HepG2 (cell line): ENCODE results near the gene TMEM134. TPM values are rescaled to one million over a fixed set of nuclear protein-coding genes. Genes with fewer than 3 reads are reported as not detected.

Experiments
- ARID2 ChIP-seq: sonication (generic); formaldehyde crosslinking; IDR thresholded peaks from 2 replicates; pipeline ENCODE4 v1.8.1; 2022; ENCODE audit warnings: mild to moderate bottlenecking, missing genetic modification reagents, borderline replicate concordance
- KAT8 ChIP-seq: IDR thresholded peaks from 2 replicates; pipeline ENCODE4 v1.6.1; 2016; ENCODE audit warnings: missing genetic modification reagents, missing compliant biosample characterization
- KLF15 ChIP-seq: sonication (generic); formaldehyde crosslinking; IDR thresholded peaks from 2 replicates; pipeline ENCODE4 v1.8.1; 2023; ENCODE audit warnings: borderline replicate concordance, mild to moderate bottlenecking, inconsistent platforms, missing genetic modification reagents, mixed read lengths
- MAFG ChIP-seq: sonication (generic); formaldehyde crosslinking; IDR thresholded peaks from 2 replicates; pipeline ENCODE4 v1.5.1; 2020; ENCODE audit warnings: mild to moderate bottlenecking, missing genetic modification reagents
- NCOR1 ChIP-seq: fragments of 200-600 bp; sonication (generic); IDR thresholded peaks from 2 replicates; pipeline ENCODE4 v1.7.0; 2017; ENCODE audit warnings: antibody characterized with exemption, low read length, borderline replicate concordance
- NFE2 ChIP-seq: sonication (generic); formaldehyde crosslinking; IDR thresholded peaks from 2 replicates; pipeline ENCODE4 v1.4.0; 2020; ENCODE audit warnings: missing genetic modification reagents
- NFE2L2 ChIP-seq: fragments of 150-350 bp; IDR thresholded peaks from 2 replicates; pipeline ENCODE4 v1.6.1; 2014; ENCODE audit warnings: low read length
- NR2C2 ChIP-seq: sonication (generic); formaldehyde crosslinking; IDR thresholded peaks from 2 replicates; pipeline ENCODE4 v1.4.0; 2020; ENCODE audit warnings: missing genetic modification reagents, mild to moderate bottlenecking, moderate library complexity, borderline replicate concordance
- SALL2 ChIP-seq: sonication (generic); formaldehyde crosslinking; IDR thresholded peaks from 2 replicates; pipeline ENCODE4 v1.8.1; 2023; ENCODE audit warnings: mild to moderate bottlenecking, missing genetic modification reagents, inconsistent platforms
- TARDBP ChIP-seq: sonication (generic); formaldehyde crosslinking; IDR thresholded peaks from 2 replicates; pipeline ENCODE4 v1.8.0; 2022; ENCODE audit warnings: mild to moderate bottlenecking, missing genetic modification reagents
- TBX3 ChIP-seq: fragments of 450-650 bp; IDR thresholded peaks from 2 replicates; pipeline ENCODE4 v1.6.1; 2017; ENCODE audit warnings: antibody characterized with exemption, mild to moderate bottlenecking, inconsistent platforms, borderline replicate concordance
- YEATS2 ChIP-seq: sonication (generic); formaldehyde crosslinking; IDR thresholded peaks from 2 replicates; pipeline ENCODE4 v1.4.0; 2020; ENCODE audit warnings: missing genetic modification reagents, borderline replicate concordance
- ZBTB7A ChIP-seq: sonication (generic); formaldehyde crosslinking; IDR thresholded peaks from 2 replicates; pipeline ENCODE4 v1.8.0; 2022; ENCODE audit warnings: mild to moderate bottlenecking, missing genetic modification reagents
- ZMYM4 ChIP-seq: sonication (generic); formaldehyde crosslinking; IDR thresholded peaks from 2 replicates; pipeline ENCODE4 v1.8.1; 2023; ENCODE audit warnings: mild to moderate bottlenecking, missing genetic modification reagents
- ZNF256 ChIP-seq: sonication (generic); formaldehyde crosslinking; conservative IDR thresholded peaks from 2 replicates; pipeline ENCODE4 v1.4.0; 2020; ENCODE audit warnings: missing genetic modification reagents
- ZNF263 ChIP-seq: sonication (generic); formaldehyde crosslinking; IDR thresholded peaks from 2 replicates; pipeline ENCODE4 v1.4.0; 2020; ENCODE audit warnings: missing genetic modification reagents
- ZNF337 ChIP-seq: sonication (generic); formaldehyde crosslinking; IDR thresholded peaks from 2 replicates; pipeline ENCODE4 v1.5.1; 2020; ENCODE audit warnings: missing genetic modification reagents, low read depth, mild to moderate bottlenecking, borderline replicate concordance
- ZNF33B ChIP-seq: sonication (generic); formaldehyde crosslinking; IDR thresholded peaks from 2 replicates; pipeline ENCODE4 v1.5.1; 2020; ENCODE audit warnings: mild to moderate bottlenecking, missing genetic modification reagents
- ZNF564 ChIP-seq: sonication (generic); formaldehyde crosslinking; IDR thresholded peaks from 2 replicates; pipeline ENCODE4 v1.8.1; 2023; ENCODE audit warnings: mild to moderate bottlenecking, missing genetic modification reagents
- ZNF605 ChIP-seq: sonication (generic); formaldehyde crosslinking; IDR thresholded peaks from 2 replicates; pipeline ENCODE4 v1.8.0; 2022; ENCODE audit warnings: mild to moderate bottlenecking, missing genetic modification reagents
- polyA plus RNA-seq, 8 experiments: library from polyadenylated mRNA; depleted of rRNA in 3 of 8; stranded (reverse) in 7 of 8; unstranded in 1 of 8; fragments of >200 nt; fragmentation: Illumina TruSeq in 4 of 8; extraction: Trizol in 4 of 8; gene quantifications; 2 replicates each; pipeline versions ENCODE4 v1.2.1 to v1.2.3, GENCODE V29; 2011 to 2016; ENCODE audit warnings: low read depth in 4 of 8, missing spikeins in 1 of 8, mixed read lengths in 1 of 8; ENCODE audit not compliant: insufficient read depth in 1 of 8
- total RNA-seq, 5 experiments: library from RNA; depleted of rRNA; stranded (reverse); fragments of >200 nt; fragmentation: Illumina TruSeq; extraction: Trizol; gene quantifications; 2 replicates each; pipeline ENCODE4 v1.2.3, GENCODE V29; 2016; ENCODE audit warnings: low read depth in 1 of 5
- TF ChIP-seq, protein P1 (sequence below): sonication (generic); formaldehyde crosslinking; IDR thresholded peaks from 2 replicates; pipeline ENCODE4 v1.4.0; 2020; ENCODE audit warnings: mild to moderate bottlenecking, missing genetic modification reagents
- TF ChIP-seq, protein P2 (sequence below): sonication (generic); formaldehyde crosslinking; IDR thresholded peaks from 2 replicates; pipeline ENCODE4 v1.4.0; 2020; ENCODE audit warnings: missing genetic modification reagents
- TF ChIP-seq, protein P3 (sequence below): sonication (generic); formaldehyde crosslinking; IDR thresholded peaks from 2 replicates; pipeline ENCODE4 v1.4.0; 2020; ENCODE audit warnings: mild to moderate bottlenecking, missing genetic modification reagents

Gene TMEM134
- total and polyA plus RNA-seq, 2 of the 13 experiments (the other 11 are each of a cell fraction or from before 2014, with no cell fraction given): 6.9 to 26.9 TPM

DNA sequence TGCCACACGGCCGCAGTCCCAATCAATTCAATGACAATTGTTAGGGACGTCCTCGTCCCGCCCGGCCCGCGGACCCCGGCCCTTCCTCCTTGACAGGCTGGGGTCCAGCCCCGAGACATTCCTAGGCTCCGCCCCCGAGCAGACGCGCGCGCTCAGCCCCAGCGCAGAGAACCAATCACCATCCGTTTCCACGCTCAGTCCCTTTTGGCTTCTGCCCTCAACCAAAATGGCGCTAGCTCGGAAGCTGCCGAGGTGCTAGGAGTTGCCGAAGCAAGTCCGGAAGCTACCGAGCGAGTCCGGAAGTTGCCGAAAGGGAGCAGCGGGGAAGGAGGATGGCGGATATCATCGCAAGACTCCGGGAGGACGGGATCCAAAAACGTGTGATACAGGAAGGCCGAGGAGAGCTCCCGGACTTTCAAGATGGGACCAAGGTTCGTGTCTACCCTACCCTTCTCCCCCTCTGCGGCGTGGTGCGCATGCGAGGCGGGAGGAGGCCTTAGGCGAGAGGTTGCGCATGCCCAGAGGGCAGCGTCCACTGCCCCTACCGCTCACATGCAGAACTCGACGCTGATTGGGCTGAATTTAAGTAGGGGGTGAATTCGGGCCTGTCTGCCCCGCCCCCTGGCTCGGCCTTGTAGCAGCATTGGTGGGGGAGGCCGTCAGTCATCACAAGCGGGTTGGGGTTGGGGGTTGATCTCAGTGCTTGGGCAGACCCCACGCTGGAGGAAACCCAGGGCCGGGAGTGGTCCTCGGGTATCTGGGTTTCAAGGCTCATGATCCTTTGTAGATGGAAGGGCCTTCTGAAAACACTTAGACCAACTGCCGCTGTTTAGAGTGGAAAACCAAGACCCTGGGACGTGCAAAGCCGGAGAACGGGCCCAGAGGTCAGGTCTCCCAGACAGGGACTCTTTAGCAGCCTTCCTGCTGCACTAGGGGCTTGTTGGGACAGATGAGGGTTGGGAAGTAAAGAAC, 14.1 kb upstream of the TMEM134 start, which contains the start of gene AIP (continued):
- TF ChIP-seq, protein P1, sequence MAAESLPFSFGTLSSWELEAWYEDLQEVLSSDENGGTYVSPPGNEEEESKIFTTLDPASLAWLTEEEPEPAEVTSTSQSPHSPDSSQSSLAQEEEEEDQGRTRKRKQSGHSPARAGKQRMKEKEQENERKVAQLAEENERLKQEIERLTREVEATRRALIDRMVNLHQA (CRISPR knock-in tag): 0 out of 2 replicates have a peak, but pooled peaks have one; percentile 78
- TF ChIP-seq NR2C2: peak; percentile 77
- peak; percentile 71 for TF ChIP-seq ZNF263 (CRISPR knock-in tag)
- TF ChIP-seq NFE2L2: no peak
- peak; percentile 94 for TF ChIP-seq ZNF564 (CRISPR knock-in tag)
- TF ChIP-seq ZNF337 (CRISPR knock-in tag): peak; percentile 84; the same call in 1 of the 2 replicates
- peak; percentile 98 for TF ChIP-seq ZNF33B (CRISPR knock-in tag)
- TF ChIP-seq NFE2 (CRISPR knock-in tag): no peak
- peak; percentile 98; the same call in 1 of the 2 replicates for TF ChIP-seq YEATS2 (CRISPR knock-in tag)
- peak; percentile 82 for TF ChIP-seq ZMYM4
- TF ChIP-seq ZNF256 (CRISPR knock-in tag): peak; percentile 90
- peak; percentile 99 for TF ChIP-seq ARID2
- TF ChIP-seq MAFG (CRISPR knock-in tag): peak; percentile 32; the same call in 1 of the 2 replicates
- peak; percentile 99 for TF ChIP-seq ZNF605
- peak; percentile 93 for TF ChIP-seq KAT8
- TF ChIP-seq, protein P2, sequence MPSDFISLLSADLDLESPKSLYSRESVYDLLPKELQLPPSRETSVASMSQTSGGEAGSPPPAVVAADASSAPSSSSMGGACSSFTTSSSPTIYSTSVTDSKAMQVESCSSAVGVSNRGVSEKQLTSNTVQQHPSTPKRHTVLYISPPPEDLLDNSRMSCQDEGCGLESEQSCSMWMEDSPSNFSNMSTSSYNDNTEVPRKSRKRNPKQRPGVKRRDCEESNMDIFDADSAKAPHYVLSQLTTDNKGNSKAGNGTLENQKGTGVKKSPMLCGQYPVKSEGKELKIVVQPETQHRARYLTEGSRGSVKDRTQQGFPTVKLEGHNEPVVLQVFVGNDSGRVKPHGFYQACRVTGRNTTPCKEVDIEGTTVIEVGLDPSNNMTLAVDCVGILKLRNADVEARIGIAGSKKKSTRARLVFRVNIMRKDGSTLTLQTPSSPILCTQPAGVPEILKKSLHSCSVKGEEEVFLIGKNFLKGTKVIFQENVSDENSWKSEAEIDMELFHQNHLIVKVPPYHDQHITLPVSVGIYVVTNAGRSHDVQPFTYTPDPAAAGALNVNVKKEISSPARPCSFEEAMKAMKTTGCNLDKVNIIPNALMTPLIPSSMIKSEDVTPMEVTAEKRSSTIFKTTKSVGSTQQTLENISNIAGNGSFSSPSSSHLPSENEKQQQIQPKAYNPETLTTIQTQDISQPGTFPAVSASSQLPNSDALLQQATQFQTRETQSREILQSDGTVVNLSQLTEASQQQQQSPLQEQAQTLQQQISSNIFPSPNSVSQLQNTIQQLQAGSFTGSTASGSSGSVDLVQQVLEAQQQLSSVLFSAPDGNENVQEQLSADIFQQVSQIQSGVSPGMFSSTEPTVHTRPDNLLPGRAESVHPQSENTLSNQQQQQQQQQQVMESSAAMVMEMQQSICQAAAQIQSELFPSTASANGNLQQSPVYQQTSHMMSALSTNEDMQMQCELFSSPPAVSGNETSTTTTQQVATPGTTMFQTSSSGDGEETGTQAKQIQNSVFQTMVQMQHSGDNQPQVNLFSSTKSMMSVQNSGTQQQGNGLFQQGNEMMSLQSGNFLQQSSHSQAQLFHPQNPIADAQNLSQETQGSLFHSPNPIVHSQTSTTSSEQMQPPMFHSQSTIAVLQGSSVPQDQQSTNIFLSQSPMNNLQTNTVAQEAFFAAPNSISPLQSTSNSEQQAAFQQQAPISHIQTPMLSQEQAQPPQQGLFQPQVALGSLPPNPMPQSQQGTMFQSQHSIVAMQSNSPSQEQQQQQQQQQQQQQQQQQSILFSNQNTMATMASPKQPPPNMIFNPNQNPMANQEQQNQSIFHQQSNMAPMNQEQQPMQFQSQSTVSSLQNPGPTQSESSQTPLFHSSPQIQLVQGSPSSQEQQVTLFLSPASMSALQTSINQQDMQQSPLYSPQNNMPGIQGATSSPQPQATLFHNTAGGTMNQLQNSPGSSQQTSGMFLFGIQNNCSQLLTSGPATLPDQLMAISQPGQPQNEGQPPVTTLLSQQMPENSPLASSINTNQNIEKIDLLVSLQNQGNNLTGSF: peak; percentile 95; the same call in 1 of the 2 replicates
- TF ChIP-seq ZBTB7A (CRISPR knock-in tag): peak; percentile 89
- TF ChIP-seq, protein P3, sequence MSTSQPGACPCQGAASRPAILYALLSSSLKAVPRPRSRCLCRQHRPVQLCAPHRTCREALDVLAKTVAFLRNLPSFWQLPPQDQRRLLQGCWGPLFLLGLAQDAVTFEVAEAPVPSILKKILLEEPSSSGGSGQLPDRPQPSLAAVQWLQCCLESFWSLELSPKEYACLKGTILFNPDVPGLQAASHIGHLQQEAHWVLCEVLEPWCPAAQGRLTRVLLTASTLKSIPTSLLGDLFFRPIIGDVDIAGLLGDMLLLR (CRISPR knock-in tag): peak; percentile 96
- peak; percentile 96 for TF ChIP-seq TARDBP
- peak; percentile 99 for TF ChIP-seq KLF15 (CRISPR knock-in tag)
- TF ChIP-seq NCOR1: no peak
- peak; percentile 80 for TF ChIP-seq SALL2 (CRISPR knock-in tag)
- TF ChIP-seq TBX3: no peak
